ENCODE measurements around the gene KCTD11.

KCTD11 gene

DNA sequence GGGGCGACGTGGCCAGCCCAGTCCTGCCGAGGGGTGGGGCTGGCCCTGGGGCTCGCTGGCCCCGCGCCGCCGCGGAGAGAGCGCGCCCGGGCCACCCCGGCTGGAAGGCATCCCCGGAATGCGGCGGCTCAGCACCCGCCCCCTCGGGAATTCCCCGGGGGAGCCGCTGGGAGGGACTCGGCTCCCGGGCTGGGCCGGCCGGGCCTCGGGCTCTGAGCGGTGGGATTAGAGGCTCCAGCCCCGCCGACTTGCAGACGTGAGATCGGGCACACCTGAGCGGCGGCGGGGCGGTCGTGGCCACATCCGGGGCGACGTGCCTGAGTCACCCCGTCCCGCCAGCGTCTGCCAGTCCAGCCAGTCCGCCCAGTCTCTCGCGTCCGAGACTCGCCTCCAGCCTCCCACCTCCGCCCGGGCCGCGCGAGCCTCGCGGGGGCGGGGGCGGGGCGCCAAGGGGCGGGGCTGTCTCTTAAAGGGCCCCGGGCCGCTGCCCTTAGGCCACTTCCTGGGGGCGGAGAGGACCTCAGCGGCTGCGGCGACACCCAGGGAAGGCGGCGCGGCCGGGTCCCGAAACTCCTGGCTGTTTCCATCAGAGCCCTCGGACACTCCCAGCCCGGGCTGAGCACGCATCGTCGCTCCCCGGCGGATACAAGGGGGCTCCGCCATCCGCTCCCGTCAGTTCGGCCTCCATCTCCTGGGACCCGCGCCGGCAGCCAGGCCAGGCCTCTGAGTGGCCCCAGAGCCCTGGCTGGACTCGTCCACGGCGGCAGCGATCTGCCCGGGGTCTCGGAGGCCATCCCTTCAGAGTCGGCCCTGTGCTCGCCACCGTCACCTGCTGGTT is at the start of gene KCTD11:
TSS of gene KCTD11 (plus strand) at position 498 of the 838 bp plus-strand sequence.
- DNase-seq, result peak; percentile 90

DNA sequence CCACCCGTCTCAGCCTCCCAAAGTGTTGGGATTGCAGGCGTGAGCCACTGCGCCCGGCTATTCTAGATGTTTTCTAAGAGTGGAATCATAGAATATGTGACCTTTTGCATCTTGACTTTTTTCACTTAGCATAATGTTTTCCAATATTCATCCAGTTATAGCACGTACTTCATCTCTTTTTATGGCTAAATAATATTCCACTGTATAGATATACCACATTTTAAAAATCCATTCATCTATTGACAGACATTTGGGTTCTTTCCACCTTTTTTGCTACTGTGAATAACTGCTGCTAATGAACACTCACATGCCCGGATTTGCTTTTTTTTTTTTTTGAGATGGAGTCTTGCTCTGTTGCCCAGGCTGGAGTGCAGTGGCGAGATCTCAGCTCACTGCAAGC is 47.8 kb upstream of the KCTD11 start:
- no peak for DNase-seq

DNA sequence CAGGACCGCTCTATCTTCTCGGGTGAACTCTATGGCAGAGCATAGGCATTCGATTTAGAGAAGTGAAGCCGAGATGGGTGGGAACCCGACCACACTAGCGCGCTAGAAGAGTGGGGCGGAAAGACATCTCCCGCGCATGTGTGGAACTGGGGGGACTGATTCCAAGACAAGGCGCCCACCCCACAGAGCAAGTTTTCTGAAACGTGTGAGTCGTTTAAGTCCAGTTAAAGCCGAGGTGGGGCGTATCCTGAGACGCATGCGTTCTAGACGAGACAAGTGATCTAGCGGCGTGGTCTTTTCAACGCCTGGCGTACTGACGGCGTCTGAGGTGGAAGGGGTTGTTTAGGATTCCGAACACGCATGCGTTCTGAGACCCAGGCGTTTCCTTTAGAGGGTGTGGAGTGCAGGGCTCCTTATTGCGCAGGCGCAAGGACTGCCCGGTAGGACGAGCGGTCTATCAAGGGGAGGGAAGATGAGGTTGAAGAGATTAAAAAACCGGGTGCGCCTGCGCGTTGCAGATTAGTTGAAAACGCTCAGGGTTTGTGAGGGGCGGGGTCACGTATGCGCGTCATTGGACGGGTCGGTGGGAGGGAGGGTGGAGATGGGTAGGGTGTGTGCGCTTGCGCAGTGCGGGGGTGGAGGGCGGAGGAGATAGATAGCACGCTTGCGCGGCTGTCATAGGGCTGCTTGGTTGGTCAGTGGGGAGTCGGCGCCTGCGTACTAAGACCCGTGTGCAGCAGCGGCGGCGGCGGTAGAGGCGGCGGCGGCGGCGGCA is 44.9 kb upstream of the KCTD11 start, which contains the start of gene EIF5A:
TSS of gene EIF5A (plus strand) at position 718 of the 775 bp plus-strand sequence. CDS start 2,008 bp downstream, outside the sequence.
- peak; percentile 100 for DNase-seq

DNA sequence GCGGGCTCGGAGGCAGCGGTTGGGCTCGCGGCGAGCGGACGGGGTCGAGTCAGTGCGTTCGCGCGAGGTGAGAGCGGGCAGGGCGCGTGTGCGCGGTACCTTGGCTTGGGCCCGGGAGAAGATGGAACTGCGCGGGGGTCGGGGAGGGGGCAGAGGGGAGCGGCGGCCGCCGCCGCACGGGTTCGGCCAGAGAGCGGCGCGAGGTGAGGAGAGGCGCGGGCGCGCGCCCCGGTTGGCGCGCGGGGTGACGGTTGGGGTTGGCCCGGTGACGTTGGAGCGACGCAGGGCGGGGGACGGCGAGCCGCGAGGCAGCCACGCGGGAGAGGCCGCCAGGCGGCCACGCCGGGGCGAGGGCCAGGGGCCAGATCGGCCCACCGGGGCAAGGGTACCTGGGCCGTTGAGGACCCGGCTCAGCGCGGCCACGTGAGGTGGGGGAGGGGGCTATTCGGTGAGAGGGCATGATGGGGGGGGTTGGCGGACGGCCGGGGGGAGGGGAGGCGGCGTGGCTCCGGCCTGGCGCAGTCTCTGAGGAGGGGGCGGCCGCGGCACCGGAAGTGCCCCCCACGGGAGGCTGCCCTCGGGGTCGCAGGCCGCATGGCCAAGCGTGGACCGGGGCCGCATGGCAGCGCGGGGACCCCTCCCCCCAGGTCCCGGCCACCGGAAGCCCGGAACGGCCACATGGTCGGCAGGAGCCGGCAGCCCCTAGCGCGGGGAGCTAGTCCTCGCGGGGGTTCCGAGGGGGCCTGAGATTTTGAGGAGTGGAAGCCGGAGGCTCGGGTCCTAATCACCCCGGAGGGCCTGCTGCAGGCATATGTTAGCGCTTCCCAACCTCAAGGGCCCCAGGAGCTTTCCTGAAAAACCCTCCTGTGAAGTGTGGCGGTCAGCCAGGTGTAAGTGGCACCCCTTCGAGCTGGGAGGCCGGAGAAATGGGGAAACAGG is 44.0 kb upstream of the KCTD11 start:
- peak; percentile 83 for DNase-seq

DNA sequence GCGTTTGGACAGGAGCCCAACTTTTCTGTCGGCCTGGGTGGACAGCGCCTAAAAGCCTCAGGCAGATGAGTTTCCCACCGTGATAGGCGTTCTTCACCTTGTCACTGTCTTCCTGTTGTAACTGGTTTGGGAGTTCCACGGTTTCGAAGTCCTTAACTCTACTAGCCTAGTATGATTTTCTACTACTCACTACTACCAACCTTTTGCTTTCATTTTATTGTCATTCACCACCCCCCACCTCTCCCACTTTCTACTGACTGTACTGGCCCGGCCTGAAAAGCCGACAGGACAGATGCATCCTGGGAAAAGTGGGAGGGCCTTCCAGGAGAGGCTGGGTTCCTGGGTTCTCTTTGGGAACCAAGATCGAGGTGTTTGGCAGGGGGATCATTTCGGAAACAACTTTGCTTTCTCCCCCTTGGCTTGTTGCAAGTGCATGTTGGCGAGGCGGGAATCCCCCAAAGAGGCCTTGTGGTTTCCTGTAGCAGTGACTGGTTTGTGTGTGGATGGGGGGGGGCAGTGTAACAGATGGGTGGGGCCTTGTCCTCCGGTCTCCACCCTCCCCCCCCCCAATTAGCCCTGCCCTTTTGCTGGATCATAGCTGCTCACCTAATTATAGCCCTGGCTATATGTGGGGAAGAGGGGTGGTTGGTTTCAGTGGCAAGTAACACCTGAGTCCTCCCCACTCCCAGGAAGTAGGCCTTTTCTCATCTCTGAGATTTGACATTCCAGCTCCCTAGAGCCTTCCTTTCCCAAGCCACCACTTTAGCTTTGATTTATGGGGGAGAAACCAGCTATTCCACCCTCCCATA is 43.1 kb upstream of the KCTD11 start:
- peak; percentile 94 for DNase-seq

DNA sequence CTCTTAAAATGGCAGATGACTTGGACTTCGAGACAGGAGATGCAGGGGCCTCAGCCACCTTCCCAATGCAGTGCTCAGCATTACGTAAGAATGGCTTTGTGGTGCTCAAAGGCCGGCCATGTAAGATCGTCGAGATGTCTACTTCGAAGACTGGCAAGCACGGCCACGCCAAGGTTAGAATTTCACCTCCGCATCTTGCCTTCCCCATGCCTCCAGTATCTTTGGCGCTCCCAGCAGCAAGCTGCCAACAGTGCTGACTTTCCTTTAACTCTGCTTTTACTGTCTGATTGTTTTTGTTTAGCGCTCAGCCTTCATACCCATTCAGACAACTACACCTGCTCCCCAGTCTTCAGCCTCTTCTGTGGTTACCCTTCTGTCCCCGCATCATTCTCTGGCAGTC is 42.3 kb upstream of the KCTD11 start:
- DNase-seq, result no peak

DNA sequence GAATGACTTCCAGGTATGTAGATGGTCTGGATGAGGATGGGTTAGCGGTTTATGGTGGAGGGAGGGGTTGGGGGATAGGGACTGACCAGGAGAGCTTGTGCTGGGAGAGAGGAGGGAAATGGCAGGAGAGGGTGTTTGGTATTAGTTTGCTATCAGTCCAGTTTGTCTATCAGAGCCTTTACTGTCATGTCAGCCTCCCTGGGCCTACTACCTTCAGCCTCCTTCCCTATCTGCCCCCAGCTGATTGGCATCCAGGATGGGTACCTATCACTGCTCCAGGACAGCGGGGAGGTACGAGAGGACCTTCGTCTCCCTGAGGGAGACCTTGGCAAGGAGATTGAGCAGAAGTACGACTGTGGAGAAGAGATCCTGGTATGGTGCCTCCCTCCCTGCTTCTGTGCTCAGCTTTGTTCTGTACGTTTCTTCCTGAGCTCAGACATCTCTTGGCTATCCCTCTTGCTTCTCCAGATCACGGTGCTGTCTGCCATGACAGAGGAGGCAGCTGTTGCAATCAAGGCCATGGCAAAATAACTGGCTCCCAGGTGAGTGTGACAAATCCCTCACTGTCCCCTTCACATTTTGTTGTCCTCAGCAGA is 40.8 kb upstream of the KCTD11 start:
- no peak for DNase-seq

DNA sequence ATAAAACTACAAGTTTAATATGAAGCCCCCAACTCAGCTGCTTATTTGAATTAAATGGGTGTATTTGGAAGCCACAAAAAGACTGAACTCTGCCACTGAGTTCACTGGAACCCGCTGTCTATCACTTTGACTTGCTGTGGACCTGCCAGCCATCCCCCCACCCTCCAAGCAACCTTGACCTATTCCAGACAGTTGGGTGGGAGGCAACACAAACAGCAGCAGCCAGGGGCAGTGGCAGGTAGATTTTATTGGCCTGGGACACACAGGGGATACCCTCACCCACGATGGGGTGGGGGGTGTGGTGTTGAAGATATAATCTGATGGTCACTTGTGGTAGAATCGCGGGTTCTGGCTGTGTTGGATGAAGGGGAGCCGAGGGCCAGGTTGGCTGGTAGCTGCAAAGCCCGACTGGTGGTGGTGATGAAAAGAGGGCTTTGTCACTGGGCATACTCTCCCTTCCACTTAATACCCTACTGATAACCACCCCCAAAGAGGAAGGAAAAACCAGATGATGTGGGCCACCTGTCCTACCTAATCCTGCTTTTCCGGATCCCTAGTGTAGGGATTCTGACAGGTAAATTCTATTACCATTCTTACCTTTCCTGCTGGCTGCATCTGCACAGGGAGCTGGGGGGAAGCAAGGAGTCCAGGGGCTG is 39.4 kb upstream of the KCTD11 start:
- no peak for DNase-seq

DNA sequence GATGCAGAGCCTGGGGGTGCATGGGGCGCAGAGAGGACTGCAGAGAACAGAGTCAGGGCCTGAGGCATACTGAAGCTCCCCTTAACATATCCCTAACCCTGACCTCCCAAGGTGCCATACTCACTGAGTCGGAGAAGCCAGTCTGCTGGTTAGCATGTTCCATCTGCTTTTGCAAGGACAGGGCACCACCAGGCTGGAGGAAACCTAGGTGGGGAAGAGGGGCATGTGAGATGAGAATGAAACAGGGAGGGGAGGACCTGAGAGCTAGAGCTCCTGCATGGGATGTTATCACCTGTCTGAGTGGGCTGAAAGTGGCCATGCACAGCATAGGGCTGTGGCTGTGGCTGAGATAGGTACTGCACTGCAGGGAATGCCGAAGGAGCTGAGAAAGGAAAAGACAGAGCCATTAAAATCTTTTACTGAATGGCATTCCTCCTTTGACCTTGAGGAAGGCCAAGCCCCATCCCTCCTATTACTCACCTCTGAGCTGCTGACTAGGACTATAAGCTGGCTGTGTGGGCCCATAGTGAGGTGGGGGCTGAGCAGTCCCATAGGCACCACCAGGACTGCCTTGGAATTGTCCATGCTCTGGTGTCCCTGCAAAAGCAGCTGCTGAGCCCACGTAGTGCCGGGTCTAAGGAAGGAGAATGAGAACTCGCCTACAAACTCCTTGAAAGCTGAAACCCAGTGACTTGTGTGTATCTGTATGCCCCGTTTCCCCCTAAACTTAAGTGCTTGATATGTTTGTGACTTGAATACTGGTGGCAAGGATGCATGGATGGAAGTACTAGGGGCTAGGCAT is 38.7 kb upstream of the KCTD11 start:
- DNase-seq, result no peak

DNA sequence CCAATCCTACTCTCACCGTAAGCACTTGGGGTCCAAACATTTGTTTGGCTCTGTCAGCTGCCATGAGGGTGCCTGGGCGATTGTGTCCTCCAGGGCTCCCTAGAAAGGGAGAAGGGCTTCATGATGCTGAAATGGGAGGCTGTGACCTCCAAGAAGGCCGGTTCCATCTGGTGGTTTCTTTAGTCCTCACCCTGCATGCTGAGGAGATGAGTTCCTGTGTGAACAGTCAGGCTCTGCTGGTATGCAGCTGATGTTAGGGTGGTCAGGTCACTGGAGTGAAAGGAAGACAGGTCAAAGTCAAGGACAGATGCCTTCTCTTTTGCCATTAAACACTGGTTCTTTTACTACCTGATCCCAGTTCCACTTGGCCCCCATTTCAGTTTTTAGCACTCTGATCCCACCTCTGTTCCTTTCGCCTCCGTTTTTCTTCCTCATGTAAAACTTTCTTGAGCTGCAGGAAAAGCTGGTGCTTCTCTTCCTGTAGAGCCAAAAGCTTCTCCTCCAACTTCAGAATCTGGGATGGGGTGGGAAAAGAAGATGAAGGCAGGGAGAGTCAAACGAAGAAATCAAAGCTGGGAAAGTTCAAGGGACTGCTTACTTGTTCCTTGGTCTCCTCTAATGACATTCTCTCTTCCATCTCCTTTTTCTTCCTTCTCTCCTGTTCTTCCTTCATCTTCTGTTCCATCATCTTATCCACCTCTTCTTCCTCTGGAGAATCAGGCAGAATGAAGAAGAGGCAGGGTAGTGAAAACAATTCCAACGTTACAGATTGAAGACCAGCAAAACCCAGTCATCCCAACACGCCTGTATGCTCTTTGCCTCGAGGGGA is 37.9 kb upstream of the KCTD11 start:
- no peak for DNase-seq

DNA sequence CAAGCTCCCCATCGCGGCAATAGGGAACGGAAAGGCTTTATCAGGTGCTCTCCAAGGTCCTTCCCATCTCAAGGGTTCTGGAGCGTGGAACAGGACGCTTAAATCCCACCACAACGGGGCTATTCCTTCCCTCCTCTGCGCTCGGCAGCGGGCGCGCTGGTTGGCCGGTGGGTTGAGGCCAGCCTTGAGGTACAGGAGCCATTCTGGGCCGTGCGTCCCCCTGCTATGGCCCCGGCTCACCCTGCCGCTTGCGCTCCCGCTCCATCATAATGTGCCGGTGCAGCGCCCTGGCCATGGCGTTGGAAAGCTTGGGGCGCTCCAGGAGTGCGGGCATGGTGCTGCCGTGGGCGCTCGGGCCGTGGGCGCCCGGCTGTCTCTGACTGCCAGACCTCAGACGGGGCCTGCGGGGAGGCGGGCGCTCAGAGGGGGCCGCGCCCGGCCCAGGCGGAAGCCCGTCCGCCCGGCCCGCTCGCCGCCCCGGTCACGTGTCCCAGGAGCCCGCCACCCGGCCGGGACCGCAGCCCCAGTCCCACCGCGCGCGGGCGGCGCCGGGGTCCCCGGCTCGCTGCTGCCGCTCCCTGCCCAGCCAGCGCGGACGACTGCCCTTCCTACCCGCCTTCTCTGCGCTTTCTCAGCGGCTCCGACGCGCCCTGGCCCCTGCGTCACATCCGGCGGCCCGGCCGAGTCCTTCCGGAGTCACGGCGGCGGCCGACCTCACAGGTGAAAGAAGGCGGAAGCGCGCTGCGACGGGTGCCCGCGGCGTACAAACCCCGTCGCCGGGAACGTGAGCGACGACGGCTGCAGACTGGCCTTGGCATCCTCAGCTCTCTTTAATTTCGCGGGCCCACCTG is 37.0 kb upstream of the KCTD11 start, which contains the start of gene GPS2:
TSS of gene GPS2 (minus strand) at position 642 of the 851 bp plus-strand sequence. CDS start at position 334, 308 bp downstream.
- DNase-seq, result peak; percentile 98

DNA sequence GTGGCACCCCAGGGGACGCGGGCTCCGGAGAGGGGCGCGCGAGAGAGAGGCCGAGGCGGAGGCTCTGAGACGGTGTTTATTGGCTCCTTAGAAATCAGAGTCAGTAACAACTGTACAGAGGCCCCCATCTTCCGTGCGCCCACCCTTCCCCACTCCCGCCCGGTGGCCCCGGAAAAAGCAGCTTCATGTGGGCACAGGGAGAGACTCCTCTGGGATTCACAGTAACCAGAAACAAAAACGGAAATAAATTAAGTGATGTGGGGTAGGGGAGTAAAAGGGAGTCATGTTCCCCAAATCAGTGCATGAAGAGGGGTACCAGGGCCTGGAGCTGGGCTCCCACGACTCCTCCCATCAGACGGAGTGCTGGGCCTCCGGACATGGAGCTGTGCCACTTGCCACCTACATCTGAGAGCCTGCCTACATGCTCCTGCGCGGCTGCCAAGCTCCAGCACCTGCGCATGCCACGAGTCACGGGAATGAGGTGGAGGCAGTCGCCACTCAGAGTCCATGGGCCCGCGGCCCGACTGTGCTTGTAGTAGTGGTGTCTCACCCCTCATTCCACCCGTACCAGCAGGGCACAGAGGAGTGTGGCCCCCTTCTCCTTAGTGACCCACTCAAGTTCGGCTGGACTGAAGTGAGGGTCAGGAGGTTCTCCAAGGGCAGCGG is 36.3 kb upstream of the KCTD11 start:
- no peak for DNase-seq

DNA sequence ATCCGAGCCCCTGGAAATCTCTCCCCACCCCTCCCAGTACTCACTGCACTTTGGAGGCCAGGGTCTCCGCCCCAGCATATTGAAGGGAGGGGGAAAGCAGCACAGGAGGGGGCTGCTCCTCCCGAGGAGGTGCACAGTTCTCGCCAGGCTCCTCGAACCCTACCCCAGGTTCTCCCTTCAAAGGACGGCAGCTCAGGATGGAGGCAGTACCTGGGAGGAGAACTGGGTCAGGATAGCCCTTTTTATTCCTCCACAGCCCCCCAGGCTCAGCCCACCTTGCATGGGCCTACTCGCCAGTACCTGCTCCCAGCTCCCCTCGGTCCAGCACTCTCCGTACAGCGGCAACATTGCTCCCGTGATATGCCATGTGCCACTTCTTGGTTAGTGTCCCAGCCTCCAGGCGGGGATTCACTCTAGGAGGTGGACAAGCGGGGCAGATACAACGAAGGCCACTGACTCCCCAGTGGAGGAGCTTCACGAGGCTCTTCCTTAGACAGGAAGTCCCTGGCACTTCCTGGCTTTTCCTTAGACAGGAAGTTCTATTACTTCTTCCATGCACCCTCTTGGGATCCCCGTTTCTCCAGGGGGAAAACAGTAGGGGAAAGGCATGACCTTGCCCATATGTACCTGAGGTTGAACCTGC is 34.7 kb upstream of the KCTD11 start:
- DNase-seq, result no peak

DNA sequence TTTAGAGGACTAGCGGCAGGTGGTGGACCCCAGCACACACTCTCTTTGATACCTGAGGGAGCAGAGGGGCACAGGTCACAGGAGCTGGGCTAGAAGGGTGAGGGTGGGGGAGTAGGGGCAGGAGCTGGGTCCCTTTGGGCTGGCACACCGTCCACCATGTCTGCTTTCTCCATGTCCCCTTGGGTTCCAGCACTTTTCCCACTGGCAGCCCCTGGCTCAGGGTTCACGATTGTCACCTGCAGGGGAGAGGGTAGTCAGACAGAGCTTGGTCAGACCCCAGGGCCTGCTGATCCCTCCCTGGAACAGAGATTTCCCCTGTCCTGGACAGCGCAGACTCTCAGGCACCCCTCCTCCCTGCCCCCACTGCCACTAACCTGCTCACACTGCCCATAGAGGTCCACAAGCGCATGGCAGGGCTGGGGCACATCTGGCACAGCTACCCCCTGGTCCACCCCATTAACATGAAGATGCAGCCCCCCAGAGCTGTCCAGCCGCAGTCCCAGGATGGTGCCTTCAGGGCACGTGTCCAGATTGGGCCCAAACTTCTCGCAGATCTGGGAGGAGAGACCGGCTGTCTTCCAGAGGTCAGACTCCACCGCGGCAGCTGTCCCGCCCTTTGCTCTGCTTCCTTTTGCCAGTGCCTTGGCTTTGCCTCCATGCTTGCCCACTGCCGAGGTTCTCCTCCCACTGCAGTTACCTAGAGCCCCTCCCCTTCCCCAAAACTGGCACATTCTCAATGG is 33.7 kb upstream of the KCTD11 start:
- no peak for DNase-seq

DNA sequence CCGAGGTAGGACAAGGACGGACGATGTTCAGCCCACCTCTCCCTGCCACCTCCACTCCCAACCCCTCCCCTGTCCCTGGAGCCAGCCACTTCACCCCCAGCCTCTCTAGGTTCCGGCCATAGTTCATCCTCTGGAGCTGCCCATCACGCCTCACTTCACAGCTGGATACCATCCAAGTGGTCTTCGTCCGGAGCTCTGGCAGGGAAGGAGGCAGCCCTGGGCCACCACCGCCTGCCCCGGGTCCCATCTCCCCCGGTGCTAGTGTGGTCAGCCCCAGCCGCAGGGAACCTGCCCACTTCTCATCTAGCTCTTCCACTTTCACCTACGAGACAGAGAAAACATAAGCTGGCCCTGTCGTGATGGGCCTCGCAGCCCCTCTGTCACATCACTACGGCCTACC is 30.5 kb upstream of the KCTD11 start:
- DNase-seq, result no peak

DNA sequence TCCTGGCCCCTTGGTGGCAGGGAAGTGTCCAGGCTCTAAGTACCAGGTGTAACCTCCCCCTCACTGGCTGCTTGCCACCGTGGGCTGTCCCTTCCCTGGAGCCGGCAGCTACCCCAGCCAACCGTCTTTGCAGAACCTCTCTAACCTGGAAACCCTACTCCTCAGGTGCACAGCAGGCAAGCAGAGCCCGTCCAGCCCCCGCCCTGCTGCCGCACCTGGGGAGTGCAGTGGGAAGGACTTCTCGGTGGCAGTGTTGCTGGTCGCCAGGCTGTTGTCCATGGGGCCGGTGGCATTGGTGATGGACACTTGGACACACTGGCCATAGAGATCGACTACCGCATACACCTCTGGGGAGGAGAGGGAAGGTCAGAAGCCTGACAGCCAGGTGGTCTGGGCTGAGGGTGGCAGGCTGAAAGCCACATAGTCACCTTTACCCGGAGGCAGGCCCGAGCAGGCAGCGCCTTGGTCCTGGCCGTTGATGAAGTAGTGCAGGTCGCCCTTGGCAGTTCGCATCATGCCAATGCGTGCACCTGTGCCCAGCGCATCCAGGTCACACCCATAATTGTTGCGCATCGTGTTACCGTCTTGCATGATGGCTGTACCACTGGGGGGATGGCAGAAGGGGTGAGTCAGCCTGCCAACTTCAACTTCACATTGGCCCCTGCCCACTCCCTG is 29.3 kb upstream of the KCTD11 start:
- no peak for DNase-seq

All from activated effector memory CD4-positive, alpha-beta T cell treated with anti-CD3 and anti-CD28 coated beads, Interleukin-2, amount 50 U/mL, for 16 hours (primary cell).